ENCODE measurements around the gene MRPL50.
"Not testable (repeated sequence)": the region's sequence is repeated elsewhere in the genome, so short reads cannot be mapped to it uniquely, and the experiment has no call there.

Gene MRPL50

DNA sequence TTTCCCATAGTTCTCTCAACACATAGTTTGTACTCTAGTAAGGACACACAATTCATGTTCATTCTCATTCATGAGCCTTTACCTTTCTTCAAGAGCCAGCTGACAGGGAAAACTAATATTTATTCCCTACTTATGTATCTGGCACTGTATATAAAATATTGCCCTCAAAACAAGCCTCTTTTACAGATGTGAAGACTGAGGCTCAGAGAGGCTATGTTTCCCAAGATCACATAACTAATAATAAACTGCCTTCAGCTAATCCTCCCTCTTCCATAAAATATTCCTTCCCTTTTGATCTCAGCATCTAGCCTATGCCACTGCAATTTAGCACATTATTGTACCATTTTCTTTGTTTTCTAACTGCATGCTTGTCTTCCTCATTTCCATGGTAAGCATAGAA is 19.0 kb upstream of the MRPL50 start:
- DNase-seq: no peak

DNA sequence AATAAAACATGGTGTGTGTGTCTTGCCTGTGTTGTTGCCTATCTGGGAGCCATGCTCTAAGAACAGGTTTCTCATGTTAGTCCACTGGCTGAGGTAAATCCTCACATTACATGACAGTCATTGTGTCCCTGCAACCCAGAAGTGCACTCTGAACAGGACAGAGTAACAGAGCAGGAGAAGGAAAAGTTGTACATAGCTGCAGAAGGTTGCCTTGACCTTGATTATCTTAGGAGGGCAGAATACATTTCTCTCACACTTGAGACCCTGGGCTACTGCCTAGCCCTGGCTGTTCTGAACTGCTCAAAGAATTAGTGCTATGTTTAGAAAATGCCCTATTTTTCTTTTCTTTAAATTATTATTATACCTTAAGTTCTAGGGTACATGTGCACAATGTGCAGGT is 17.2 kb upstream of the MRPL50 start:
- DNase-seq: no peak

DNA sequence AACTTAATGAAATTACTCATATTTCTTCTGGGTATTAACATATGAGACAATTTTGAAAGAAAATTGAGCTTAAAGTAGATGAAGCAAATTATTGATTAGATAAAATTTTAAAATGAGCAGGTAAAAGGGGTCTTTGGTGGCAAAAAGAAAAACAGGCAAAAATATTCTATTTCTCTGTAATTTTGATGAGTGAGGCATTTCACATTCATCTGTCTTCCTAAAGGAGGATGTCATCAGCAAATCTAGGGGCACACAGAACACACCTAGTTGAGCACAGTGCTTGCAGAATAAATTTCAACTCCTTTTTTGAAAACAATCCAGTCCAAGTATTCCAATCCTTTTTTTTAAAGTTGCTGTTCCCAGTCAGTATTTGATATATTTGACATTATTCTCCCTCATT is 16.4 kb upstream of the MRPL50 start:
- no peak for DNase-seq

DNA sequence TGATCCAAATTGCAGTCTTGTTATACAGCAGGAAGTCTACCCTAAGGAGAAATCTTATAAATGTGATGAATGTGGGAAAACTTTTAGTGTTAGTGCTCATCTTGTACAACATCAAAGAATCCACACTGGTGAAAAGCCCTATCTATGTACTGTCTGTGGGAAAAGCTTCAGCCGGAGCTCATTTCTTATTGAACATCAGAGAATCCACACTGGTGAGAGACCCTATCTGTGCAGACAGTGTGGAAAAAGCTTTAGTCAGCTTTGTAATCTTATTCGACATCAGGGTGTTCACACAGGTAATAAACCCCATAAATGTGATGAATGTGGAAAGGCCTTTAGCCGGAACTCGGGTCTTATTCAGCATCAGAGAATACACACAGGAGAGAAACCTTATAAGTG is 10.7 kb upstream of the MRPL50 start:
- no peak for DNase-seq

DNA sequence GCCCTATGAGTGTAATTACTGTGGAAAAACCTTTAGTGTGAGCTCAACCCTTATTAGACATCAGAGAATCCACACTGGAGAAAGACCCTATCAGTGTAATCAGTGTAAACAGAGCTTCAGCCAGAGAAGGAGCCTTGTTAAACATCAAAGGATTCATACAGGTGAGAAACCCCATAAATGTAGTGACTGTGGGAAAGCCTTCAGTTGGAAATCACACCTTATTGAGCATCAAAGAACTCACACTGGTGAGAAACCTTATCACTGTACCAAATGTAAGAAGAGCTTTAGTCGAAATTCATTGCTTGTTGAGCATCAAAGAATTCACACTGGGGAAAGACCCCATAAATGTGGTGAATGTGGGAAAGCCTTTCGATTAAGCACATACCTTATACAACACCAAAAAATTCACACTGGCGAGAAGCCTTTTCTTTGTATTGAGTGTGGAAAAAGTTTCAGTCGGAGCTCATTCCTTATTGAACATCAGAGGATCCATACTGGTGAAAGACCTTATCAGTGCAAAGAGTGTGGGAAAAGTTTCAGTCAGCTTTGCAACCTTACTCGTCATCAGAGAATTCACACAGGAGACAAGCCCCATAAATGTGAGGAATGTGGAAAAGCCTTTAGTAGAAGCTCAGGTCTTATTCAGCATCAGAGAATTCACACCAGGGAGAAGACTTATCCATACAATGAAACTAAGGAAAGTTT is 10.1 kb upstream of the MRPL50 start:
- DNase-seq: no peak

DNA sequence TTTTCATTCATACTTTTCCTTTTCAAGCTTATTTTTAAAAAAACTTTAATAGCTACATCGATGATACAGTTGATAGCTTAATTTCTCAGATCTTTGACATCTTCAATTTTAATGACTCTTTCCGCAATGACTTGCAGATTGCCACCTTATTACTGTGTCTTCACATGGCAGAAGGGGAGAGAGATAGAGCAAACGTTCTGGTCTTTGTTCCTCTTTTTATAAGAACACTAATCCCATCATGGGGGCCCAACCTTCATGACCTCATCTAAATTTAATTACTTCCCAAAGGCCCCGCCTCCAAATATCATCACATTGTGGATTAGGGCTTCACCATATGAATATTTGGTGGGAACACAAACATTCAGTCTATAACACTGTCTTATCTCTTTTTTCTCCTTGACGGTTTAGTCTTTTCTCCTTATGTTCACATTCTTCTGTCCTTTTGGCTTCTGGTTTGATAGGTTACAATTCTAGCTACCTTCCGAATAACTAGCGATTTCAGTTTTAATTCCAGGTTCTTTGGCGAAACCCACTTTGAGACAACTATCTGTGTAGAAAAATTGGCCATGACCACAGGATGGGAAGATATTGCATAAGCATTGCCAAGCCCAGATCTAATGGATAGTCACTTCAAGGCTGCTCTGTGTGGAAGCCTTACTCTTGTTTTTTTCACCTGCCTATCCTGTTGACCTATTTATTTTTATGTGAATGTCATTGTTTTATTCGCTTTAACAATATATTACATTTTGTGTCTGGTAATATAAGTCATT is 5.3 kb upstream of the MRPL50 start:
- no peak for DNase-seq

DNA sequence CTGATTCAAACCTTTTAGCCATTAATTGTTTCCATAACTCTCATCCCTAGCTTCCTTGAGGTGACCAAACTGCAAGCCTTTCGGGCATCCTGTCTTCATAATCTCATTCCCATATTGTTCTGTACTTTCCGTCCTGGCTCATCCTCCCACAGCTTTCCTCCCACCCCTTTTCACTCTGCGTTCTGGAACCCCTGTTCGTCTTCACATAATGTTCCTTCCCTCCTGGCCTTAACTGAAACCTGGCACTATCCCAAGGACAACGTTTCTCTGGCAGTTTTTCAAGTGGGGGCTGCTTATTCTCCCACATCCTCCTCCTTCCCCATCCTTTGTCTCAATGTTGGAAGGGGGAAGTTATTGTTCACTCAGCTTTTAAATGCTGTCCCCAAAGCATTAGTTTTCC is 1.7 kb upstream of the MRPL50 start:
- no peak for DNase-seq

DNA sequence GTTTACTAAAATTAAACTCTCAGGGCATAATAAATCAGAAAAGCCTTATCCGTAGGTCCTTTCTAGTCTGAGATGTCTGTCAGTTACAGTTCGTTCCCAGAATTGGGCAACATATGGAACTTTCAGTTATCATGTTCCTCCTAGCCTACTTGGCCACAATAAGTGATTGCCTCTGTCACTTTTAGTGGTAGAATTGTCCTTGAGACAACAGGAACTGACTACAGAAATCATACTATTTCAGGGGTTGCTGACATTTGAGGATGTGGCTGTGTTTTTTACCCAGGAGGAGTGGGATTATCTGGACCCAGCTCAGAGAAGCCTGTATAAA is 1.2 kb upstream of the MRPL50 start:
- no peak for DNase-seq

DNA sequence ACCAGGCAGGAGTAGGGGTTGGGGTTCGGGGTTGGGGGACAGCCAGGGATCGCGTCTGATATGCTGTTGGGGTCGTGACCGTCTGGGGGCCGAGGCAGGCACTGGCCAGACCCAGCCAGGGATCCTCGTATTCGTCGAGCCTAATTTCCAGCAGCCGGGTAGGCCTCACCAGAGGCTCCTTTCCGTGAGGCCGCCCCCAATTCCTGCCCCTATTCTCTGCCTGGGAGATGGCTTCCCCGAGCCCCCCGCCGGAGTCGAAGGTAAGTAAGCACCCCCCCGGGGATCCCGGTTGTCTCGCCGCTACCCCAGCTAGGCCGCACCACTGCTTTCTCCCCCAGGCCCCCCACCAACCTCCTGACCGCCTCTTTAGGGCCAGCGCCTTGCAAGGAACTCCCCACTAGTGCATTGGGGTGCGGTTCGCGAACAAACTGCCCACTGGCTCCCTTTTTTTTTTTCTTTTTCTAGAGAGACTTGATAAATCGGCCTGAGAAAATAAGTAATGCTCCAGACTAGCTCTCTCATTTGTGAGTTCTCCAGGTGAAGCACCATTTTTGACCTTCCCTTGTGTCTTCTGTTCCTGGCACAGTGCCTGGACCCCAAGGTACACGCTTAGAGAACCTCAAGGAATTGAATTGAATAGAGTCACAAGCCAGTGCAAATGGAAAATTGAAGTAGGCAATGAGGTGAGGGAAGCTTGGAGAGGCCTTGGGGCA is 668 bp upstream of the MRPL50 start:
- DNase-seq: peak; percentile 17

DNA sequence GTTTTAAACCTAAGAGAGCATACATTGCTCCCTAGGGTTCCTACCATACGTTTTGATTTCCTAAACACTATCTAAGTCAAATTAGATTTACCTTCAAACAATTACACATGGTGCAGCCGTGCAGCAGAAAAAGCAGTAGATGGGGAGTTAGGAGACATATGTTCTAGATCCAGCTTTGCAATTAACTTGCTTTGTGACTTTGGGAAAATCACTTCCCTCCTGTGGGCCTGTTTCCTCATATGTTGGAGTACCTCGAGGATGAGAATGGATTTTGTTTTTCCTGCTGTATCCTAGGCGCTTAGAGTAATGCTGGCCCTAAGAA is 711 bp downstream of the MRPL50 start:
- DNase-seq: no peak

DNA sequence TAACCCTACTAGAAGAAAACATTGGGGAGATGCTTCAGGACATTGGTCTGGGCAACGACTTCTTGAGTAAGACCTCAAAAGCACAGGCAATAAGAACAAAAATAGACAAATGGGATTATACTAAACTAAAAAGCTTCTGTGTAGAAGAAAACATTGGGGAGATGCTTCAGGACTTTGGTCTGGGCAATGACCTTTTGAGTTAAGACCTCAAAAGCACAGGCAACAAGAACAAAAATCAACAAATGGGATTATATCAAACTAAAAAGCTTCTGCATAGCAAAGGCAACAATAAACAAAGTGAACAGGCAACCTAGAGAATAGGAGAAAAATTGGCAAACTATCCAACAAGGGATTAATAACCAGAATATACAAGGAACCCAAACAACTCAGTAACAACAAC is 3.7 kb downstream of the MRPL50 start:
- DNase-seq: no peak

DNA sequence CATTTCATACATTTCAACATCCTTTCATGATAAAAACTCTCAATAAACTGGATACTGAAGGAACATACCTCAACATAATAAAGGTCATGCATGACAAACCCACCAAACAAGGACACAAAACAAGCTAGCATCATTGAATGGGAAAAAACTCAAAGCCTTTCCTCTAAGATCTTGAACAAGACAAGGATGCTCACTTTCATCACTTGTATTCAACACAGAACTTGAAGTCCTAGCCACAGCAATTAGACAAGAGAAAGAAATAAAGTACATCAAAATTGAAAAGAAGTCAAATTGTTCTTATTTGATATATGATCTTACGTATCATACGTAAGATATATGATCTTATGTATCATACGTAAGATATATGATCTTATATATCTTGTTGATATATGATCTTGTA is 5.3 kb downstream of the MRPL50 start:
- DNase-seq: no peak

DNA sequence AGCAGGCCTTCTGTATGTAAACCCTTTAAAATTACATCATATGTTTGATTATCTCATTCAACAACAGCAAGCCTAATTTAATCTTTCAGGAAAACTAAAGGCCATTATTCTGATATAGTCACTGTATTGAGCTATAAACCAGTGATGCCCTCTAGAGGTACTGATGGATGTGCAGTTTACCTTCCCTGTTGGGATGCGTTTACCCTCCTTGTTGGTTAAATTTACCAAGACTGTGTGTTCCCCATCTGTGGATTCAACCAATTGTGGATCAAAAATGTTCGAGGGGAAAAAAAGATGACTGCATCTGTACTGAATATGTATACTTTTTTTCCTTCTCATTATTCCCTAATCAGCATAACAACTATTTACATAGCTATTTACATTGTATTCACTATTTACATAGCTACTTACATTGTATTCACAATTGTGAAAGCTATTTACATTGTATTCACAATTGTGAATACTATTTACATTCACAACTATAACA is 9.9 kb downstream of the MRPL50 start:
- DNase-seq: no peak

DNA sequence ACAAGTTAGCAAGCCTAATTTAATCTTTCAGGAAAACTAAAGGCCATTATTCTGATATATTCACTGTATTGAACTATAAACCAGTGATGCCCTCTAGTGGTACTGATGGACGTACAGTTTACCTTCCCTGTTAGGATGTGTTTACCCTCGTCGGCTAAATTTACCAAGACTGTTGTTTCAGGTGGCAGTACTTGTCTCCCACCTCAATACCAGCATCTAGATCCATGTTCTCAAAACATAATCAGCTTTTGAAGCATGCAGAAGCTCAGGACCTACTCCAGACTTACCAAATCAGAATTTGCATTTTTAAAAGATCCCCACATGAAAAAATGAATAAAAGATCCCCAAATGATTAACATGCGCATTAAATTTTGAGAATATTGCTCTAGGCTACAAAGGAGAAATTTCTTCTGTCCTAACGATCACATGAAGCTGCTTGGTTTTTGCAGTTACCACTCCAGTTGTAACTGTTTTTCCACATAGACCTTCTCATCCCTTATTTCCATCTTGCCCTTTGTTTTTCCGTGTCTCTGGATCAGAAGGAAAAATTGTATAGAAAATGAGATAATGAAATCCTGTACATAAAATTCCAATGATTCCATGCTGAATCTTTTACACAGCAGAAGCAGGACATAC is 10.4 kb downstream of the MRPL50 start:
- DNase-seq: peak; percentile 67

DNA sequence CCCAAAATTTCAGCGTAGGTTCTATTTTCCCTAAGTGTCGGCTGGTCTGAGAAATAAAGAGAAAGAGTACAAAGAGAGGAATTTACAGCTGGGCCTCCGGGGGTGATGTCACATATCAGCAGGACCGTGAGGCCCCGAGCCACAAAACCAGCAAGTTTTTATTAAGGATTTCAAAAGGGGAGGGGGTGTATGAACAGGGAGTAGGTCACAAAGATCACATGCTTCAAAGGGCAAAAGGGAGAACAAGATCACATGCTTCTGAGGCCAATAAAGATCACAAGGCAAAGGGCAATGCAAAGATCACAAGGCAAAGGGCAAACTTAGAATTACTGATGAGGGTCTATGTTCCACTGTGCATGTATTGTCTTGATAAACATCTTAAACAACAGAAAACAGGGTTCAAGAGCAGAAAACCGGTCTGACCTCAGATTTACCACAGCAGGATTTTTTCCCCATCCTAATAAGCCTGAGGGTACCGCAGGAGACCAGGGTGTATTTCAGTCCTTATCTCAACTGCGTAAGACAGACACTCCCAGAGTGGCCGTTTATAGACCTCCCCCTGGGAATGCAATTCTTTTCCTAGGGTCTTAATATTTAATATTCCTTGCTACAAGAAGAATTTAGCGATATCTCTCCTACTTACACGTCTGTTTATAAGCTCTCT is 13.4 kb downstream of the MRPL50 start, which contains the start of gene BAAT:
Gene BAAT (minus strand): TSS at position 134 of the 664 bp plus-strand sequence. CDS start 13,602 bp downstream, outside the sequence.
- not testable (repeated sequence) for DNase-seq

DNA sequence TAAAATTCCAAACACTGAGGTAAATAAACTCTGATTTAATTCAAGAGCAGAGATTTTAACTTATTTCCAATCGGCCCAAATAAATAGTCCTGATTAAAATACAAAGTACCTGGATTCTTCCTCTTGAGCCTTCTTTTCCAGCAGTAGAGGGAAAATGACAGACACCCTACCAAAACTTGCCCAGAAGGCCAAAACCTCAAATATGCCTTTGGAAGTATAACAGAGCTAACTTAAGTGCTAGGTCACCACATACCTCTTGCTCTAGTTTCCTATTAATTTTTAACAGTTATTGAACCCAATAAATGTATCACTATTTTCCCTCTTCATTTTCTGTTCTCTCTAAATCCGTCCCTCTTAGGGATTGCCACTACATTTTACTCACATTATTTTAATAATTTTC is 15.1 kb downstream of the MRPL50 start:
- peak; percentile 26 for DNase-seq

DNA sequence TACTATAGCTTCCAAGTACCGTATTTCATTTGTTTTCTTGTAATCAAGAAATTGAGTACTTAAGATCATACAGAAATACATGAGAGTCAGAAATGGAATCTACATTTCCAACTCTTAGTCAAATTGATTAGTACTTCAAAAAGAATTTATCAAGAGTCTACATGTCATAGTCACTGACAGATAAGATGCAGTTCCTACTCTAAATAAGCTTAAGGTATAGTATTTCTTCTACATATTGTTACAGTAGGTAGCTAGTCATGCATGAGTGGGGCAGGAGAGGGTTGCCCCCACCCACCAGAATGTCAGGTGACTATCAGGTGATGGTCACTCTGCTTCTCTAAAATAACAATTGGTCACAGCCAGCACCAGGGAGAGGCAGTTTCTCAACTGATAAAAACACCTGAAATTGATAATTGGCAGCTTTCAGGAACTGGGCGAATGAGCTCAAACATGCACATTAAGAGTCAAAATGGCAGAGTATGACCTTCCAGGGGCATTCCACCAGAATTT is 16.5 kb downstream of the MRPL50 start:
- DNase-seq: no peak

DNA sequence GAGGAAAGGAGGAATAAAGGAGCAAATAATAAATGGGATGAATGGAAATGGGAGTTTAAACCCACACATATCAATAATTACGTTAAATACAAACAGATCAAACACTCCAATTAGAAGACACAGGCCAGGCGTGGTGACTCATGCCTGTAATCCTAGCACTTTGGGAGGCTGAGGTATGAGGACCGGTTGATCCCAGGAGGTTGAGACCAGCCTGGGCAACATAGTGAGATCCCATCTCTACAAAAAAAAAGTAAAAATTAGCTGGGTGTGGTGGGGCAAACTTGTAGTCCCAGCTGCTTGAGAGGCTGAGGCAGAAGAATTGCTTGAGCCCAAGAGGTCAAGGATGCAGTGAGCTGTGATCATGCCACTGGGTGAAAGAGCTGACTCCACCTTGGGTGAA is 17.3 kb downstream of the MRPL50 start:
- no peak for DNase-seq

DNA sequence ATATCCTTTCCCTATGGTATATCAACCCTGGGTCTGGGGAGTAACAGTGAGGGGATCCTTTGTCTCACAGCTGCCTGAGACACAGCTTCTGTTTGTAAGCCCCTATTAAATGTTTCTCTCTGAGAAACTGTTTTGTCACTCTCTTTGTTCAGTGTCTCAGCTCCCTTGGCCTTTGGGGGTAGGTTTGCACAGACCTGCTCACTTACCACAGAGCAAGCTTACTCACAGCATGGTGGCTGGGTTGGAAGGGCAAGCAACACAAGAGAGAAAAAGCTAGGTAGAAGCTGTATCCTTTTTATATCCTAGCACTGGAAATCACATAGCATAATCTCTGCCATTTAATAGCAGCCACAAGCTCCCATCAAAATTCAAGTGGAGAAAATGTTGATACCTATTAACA is 18.1 kb downstream of the MRPL50 start:
- DNase-seq: no peak

DNA sequence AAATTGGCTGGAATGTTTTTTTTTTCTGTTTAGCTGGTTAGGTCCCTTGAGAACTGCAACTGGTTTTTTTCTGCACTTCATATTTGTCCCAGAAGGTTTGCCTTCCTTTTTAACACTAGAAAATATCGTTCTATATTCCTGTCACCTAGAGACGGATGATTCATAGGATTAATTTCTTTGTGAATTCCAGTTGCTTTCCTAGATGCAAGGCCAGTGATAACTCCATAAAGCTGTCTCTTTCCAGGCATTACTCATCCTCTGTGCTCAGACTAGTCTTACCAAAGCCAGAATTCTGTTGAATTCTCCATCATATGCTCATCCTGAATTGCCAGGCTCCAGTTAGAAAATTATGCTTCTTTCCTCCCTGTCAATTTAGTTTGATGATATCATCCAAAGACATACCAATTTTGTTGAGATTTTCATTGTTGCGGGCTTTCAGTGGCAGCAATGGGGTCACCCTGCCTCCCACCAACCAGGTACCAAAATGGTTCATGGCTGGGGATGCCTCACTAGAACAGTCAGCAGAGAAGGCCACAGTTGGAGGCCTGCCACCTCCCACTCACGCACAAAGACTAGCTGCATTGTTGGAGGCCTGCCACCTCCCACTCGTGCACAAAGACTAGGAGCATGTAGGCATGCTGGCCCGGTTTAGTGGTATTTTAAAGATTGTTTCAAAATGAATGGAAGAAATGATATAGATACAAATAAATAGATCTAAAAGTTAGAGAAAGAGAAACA is 22.1 kb downstream of the MRPL50 start:
- peak; percentile 58 for DNase-seq

DNA sequence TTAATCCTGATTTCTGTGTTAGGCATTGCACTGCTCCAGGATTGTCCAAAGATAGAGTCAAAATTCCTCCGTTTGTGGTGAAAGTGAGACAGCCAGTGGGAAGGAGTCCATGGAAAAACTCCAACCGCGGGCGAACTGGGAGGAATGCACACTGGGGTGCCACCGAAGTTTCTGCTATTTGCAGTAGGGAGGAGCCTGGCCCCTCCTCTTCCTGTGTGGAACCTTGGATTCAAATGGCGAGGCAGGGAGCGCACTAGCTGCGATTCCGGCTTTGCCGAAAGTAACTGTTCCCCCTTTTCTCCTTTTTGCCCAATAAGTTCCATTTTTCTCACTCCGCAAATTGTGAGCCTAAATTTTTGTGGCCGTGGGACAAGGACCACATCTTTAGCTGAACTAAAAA is 22.9 kb downstream of the MRPL50 start:
- DNase-seq: no peak
